ENCODE results near the gene ISM1. TPM values are rescaled to one million over a fixed set of nuclear protein-coding genes. Genes with fewer than 3 reads are reported as not detected.

Gene ISM1
- total and polyA plus RNA-seq, 2 of the 13 experiments (the other 11 are each of a cell fraction or from before 2014, with no cell fraction given) = 0.40 to 1.4 TPM

DNA sequence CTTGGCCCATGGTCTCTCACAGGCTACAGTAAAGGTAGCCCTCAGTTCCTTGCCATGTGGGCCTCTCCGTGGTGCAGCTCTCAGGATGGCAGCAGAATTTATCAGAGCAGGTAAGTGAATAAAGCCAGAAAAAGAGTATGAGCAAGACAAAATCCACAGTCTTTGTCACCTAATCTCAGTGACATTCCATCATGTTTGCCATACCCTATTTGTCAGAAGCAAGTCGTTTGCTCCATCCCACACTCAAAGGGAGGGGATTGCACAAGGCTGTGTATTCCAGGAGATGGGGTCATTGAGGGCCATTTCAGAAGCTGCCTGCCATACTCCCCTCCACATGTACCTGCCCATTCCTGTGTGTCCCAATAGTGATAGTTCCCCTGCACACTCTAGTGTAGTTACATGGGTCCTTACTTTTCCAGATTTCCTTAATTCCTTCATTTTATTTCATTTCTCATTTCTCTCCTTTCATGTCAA lies 24.2 kb downstream of the ISM1 start (continued):
- TF ChIP-seq TSC22D2 (CRISPR knock-in tag; IDR thresholded peaks at IDR 0.05; ENCODE audit: borderline replicate concordance) = peak; percentile 70; the same call in 1 of the 2 replicates
- no peak for TF ChIP-seq ZSCAN25 (CRISPR knock-in tag; IDR thresholded peaks at IDR 0.05)
- TF ChIP-seq, protein P1, sequence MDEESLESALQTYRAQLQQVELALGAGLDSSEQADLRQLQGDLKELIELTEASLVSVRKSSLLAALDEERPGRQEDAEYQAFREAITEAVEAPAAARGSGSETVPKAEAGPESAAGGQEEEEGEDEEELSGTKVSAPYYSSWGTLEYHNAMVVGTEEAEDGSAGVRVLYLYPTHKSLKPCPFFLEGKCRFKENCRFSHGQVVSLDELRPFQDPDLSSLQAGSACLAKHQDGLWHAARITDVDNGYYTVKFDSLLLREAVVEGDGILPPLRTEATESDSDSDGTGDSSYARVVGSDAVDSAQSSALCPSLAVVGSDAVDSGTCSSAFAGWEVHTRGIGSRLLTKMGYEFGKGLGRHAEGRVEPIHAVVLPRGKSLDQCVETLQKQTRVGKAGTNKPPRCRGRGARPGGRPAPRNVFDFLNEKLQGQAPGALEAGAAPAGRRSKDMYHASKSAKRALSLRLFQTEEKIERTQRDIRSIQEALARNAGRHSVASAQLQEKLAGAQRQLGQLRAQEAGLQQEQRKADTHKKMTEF (CRISPR knock-in tag; IDR thresholded peaks at IDR 0.05) = peak; percentile 83
- 0 out of 2 replicates have a peak, but pooled peaks have one; percentile 62 for TF ChIP-seq KDM4B (CRISPR knock-in tag; IDR thresholded peaks at IDR 0.05)
- no peak for TF ChIP-seq EED (CRISPR knock-in tag; IDR thresholded peaks at IDR 0.05)
- no peak for TF ChIP-seq RARG (CRISPR knock-in tag; IDR thresholded peaks at IDR 0.05; ENCODE audit: low read depth)
- no peak for TF ChIP-seq RFXANK (CRISPR knock-in tag; IDR thresholded peaks at IDR 0.05)
- TF ChIP-seq, protein P2, sequence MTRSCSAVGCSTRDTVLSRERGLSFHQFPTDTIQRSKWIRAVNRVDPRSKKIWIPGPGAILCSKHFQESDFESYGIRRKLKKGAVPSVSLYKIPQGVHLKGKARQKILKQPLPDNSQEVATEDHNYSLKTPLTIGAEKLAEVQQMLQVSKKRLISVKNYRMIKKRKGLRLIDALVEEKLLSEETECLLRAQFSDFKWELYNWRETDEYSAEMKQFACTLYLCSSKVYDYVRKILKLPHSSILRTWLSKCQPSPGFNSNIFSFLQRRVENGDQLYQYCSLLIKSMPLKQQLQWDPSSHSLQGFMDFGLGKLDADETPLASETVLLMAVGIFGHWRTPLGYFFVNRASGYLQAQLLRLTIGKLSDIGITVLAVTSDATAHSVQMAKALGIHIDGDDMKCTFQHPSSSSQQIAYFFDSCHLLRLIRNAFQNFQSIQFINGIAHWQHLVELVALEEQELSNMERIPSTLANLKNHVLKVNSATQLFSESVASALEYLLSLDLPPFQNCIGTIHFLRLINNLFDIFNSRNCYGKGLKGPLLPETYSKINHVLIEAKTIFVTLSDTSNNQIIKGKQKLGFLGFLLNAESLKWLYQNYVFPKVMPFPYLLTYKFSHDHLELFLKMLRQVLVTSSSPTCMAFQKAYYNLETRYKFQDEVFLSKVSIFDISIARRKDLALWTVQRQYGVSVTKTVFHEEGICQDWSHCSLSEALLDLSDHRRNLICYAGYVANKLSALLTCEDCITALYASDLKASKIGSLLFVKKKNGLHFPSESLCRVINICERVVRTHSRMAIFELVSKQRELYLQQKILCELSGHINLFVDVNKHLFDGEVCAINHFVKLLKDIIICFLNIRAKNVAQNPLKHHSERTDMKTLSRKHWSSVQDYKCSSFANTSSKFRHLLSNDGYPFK (CRISPR knock-in tag; IDR thresholded peaks at IDR 0.05; ENCODE audit: borderline replicate concordance) = no peak
- no peak for TF ChIP-seq ZNF569 (CRISPR knock-in tag; IDR thresholded peaks at IDR 0.05; ENCODE audit: borderline replicate concordance)
- TF ChIP-seq PHF5A (CRISPR knock-in tag; IDR thresholded peaks at IDR 0.05; ENCODE audit: low read depth, unreplicated experiment) = peak; percentile 34
- peak; percentile 42 for TF ChIP-seq ZEB1 (IDR thresholded peaks at IDR 0.05; ENCODE audit: insufficient replicate concordance, low read depth)
- TF ChIP-seq, protein P3, sequence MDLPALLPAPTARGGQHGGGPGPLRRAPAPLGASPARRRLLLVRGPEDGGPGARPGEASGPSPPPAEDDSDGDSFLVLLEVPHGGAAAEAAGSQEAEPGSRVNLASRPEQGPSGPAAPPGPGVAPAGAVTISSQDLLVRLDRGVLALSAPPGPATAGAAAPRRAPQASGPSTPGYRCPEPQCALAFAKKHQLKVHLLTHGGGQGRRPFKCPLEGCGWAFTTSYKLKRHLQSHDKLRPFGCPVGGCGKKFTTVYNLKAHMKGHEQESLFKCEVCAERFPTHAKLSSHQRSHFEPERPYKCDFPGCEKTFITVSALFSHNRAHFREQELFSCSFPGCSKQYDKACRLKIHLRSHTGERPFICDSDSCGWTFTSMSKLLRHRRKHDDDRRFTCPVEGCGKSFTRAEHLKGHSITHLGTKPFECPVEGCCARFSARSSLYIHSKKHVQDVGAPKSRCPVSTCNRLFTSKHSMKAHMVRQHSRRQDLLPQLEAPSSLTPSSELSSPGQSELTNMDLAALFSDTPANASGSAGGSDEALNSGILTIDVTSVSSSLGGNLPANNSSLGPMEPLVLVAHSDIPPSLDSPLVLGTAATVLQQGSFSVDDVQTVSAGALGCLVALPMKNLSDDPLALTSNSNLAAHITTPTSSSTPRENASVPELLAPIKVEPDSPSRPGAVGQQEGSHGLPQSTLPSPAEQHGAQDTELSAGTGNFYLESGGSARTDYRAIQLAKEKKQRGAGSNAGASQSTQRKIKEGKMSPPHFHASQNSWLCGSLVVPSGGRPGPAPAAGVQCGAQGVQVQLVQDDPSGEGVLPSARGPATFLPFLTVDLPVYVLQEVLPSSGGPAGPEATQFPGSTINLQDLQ (CRISPR knock-in tag; IDR thresholded peaks at IDR 0.05) = no peak
- no peak for TF ChIP-seq ZNF674 (CRISPR knock-in tag; IDR thresholded peaks at IDR 0.05; ENCODE audit: low read depth)
- TF ChIP-seq, protein P4, sequence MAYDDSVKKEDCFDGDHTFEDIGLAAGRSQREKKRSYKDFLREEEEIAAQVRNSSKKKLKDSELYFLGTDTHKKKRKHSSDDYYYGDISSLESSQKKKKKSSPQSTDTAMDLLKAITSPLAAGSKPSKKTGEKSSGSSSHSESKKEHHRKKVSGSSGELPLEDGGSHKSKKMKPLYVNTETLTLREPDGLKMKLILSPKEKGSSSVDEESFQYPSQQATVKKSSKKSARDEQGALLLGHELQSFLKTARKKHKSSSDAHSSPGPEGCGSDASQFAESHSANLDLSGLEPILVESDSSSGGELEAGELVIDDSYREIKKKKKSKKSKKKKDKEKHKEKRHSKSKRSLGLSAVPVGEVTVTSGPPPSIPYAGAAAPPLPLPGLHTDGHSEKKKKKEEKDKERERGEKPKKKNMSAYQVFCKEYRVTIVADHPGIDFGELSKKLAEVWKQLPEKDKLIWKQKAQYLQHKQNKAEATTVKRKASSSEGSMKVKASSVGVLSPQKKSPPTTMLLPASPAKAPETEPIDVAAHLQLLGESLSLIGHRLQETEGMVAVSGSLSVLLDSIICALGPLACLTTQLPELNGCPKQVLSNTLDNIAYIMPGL (CRISPR knock-in tag; IDR thresholded peaks at IDR 0.05; ENCODE audit: borderline replicate concordance in 1 of 2, low read depth in 1 of 2) = no peak
- TF ChIP-seq MZF1 (CRISPR knock-in tag; IDR thresholded peaks at IDR 0.05; ENCODE audit: borderline replicate concordance) = peak; percentile 74; the same call in 1 of the 2 replicates
- no peak for TF ChIP-seq ZNF552 (CRISPR knock-in tag; IDR thresholded peaks at IDR 0.05; ENCODE audit: borderline replicate concordance)
- TF ChIP-seq SYNCRIP (IDR thresholded peaks at IDR 0.05; ENCODE audit: insufficient read depth, low read depth, low read length) = no peak
- no peak for TF ChIP-seq ZNF776 (CRISPR knock-in tag; IDR thresholded peaks at IDR 0.05)
- TF ChIP-seq ZFP62 (CRISPR knock-in tag; IDR thresholded peaks at IDR 0.05) = no peak
- no peak for TF ChIP-seq ZBTB7A (CRISPR knock-in tag; IDR thresholded peaks at IDR 0.05)
- no peak for TF ChIP-seq CAMTA2 (CRISPR knock-in tag; IDR thresholded peaks at IDR 0.05; ENCODE audit: borderline replicate concordance)

Measured in HepG2 (cell line).